Neural progenitor cell (in vitro differentiated cells): ENCODE results near the gene FAM174C. TPM values are rescaled to one million over a fixed set of nuclear protein-coding genes. Genes with fewer than 3 reads are reported as not detected.

Source experiments
- DNase-seq: peaks from one replicate; pipeline ENCODE4 v3.0.0-alpha.2; 2016; ENCODE audit warnings: low spot score
- H2AFZ ChIP-seq: fragments of 200-600 bp; sonication (generic); replicated peaks from 2 replicates; pipeline ENCODE4 v1.6.1; 2016; ENCODE audit warnings: antibody characterized with exemption
- H3F3A ChIP-seq: fragments of 200-600 bp; sonication (generic); 2 replicates; pipeline ENCODE4 v1.6.1; 2016; ENCODE audit warnings: antibody characterized with exemption, low read depth
- H3K27ac ChIP-seq: fragments of 200-600 bp; sonication (generic); 2 replicates; pipeline ENCODE4 v1.5.1; 2016; ENCODE audit warnings: mild to moderate bottlenecking
- H3K27me3 ChIP-seq: fragments of 200-600 bp; sonication (generic); 2 replicates; pipeline ENCODE4 v1.6.1; 2016; ENCODE audit warnings: mild to moderate bottlenecking, moderate library complexity
- H3K36me3 ChIP-seq: fragments of 200-600 bp; sonication (generic); 2 replicates; pipeline ENCODE4 v1.5.1; 2016
- H3K4me1 ChIP-seq: fragments of 200-600 bp; sonication (generic); 2 replicates; pipeline ENCODE4 v1.6.1; 2016; ENCODE audit warnings: mixed run types
- H3K4me2 ChIP-seq: fragments of 200-600 bp; sonication (generic); 2 replicates; pipeline ENCODE4 v1.6.1; 2016
- H3K4me3 ChIP-seq: fragments of 200-600 bp; sonication (generic); 2 replicates; pipeline ENCODE4 v1.5.1; 2016
- H3K79me2 ChIP-seq: fragments of 200-600 bp; sonication (generic); 2 replicates; pipeline ENCODE4 v1.6.1; 2016; ENCODE audit warnings: low read depth
- H3K9ac ChIP-seq: fragments of 200-600 bp; sonication (generic); 2 replicates; pipeline ENCODE4 v1.6.1; 2016
- H3K9me3 ChIP-seq: fragments of 200-600 bp; sonication (generic); 2 replicates; pipeline ENCODE4 v1.5.1; 2016; ENCODE audit warnings: low read depth
- H4K20me1 ChIP-seq: fragments of 200-600 bp; sonication (generic); 2 replicates; pipeline ENCODE4 v1.6.1; 2016; ENCODE audit warnings: low read depth
- H3K27ac Mint-ChIP-seq: 3 replicates; pipeline ENCODE4 v1.8.0; 2021; ENCODE audit warnings: mixed read lengths
- H3K27me3 Mint-ChIP-seq: 2 replicates; pipeline ENCODE4 v1.8.0; 2022; ENCODE audit warnings: low read depth, mild to moderate bottlenecking, inconsistent platforms, moderate library complexity, mixed read lengths; ENCODE audit not compliant: insufficient read depth
- H3K36me3 Mint-ChIP-seq: 3 replicates; pipeline ENCODE4 v1.8.0; 2021; ENCODE audit warnings: mixed read lengths
- H3K4me1 Mint-ChIP-seq: 3 replicates; pipeline ENCODE4 v1.8.0; 2021; ENCODE audit warnings: mixed read lengths
- H3K4me3 Mint-ChIP-seq: 3 replicates; pipeline ENCODE4 v1.8.0; 2021; ENCODE audit warnings: mild to moderate bottlenecking, moderate library complexity, mixed read lengths
- H3K9me3 Mint-ChIP-seq: 3 replicates; pipeline ENCODE4 v1.8.0; 2020; ENCODE audit warnings: mixed read lengths
- CTCF ChIP-seq: fragments of 200-600 bp; sonication (generic); IDR thresholded peaks from 2 replicates; pipeline ENCODE4 v1.5.1; 2017; ENCODE audit warnings: antibody characterized with exemption, mild to moderate bottlenecking
- EZH2 ChIP-seq: fragments of 200-600 bp; sonication (generic); IDR thresholded peaks from 2 replicates; pipeline ENCODE4 v1.6.1; 2017; ENCODE audit warnings: antibody characterized with exemption, mild to moderate bottlenecking, moderate library complexity
- EZH2phosphoT487 ChIP-seq: fragments of 200-600 bp; sonication (generic); IDR thresholded peaks from 2 replicates; pipeline ENCODE4 v1.6.1; 2017; ENCODE audit warnings: antibody characterized with exemption
- total RNA-seq: library from RNA; depleted of rRNA; stranded (reverse); fragments of >200 nt; gene quantifications from 2 replicates; pipeline ENCODE4 v1.2.3, GENCODE V29; 2015; ENCODE audit warnings: low replicate concordance

FAM174C gene
- total RNA-seq, 1 donor from 2014 or later, result 4.8 TPM

GRCh38 chr19:1296575-1297271 is 21.4 kb downstream of the FAM174C start:
- Histone ChIP-seq H4K20me1 (peaks cover 50% of the 10 kb centered on the region), H2AFZ (no peak overlapping the region), H3K4me2 (no peak overlapping the region), H3K79me2 (no peaks in the 10 kb centered on the region), H3K4me1 (no peaks in the 10 kb centered on the region), H3K36me3 (no peaks in the 10 kb centered on the region), H3K27me3 (peaks cover 18% of the 10 kb centered on the region), H3K9ac (no peak overlapping the region), H3F3A (peaks cover 4% of the 10 kb centered on the region), H3K9me3 (no peaks in the 10 kb centered on the region), H3K4me3 (no peak overlapping the region), H3K27ac (no peak overlapping the region)
- no peaks in the 10 kb centered on the region for H3K9me3 Mint-ChIP-seq
- TF ChIP-seq EZH2 (no peak), CTCF (no peak), EZH2phosphoT487 (no peak)
- no peak overlapping the region for H3K4me3 Mint-ChIP-seq
- peaks cover 6% of the 10 kb centered on the region for H3K27me3 Mint-ChIP-seq
- H3K27ac Mint-ChIP-seq, result no peak overlapping the region
- DNase-seq, result no peak
- H3K36me3 Mint-ChIP-seq, result peaks cover 5% of the 10 kb centered on the region
- peaks cover 7% of the 10 kb centered on the region for H3K4me1 Mint-ChIP-seq

GRCh38 chr19:1298235-1298634 is 22.9 kb downstream of the FAM174C start:
- Histone ChIP-seq H3K9ac (no peak overlapping the region), H3K4me3 (no peak overlapping the region), H3K79me2 (no peaks in the 10 kb centered on the region), H3K4me2 (no peak overlapping the region), H3K9me3 (no peaks in the 10 kb centered on the region), H3K36me3 (no peaks in the 10 kb centered on the region), H3F3A (peaks cover 15% of the 10 kb centered on the region), H3K4me1 (peaks cover 13% of the 10 kb centered on the region), H2AFZ (no peak overlapping the region), H3K27me3 (peaks cover 18% of the 10 kb centered on the region), H4K20me1 (peaks cover 35% of the 10 kb centered on the region), H3K27ac (no peak overlapping the region)
- Mint-ChIP-seq H3K27me3 (peaks cover 6% of the 10 kb centered on the region), H3K27ac (peak overlapping the region; percentile 78), H3K4me1 (peaks cover 12% of the 10 kb centered on the region), H3K4me3 (no peak overlapping the region), H3K36me3 (peaks cover 5% of the 10 kb centered on the region), H3K9me3 (no peaks in the 10 kb centered on the region)
- no peak for DNase-seq
- TF ChIP-seq CTCF, result no peak
- no peak for TF ChIP-seq EZH2phosphoT487
- TF ChIP-seq EZH2, result no peak

GRCh38 chr19:1299801-1300200 is 24.5 kb downstream of the FAM174C start:
- Histone ChIP-seq H3K9ac (no peak overlapping the region), H2AFZ (no peak overlapping the region), H4K20me1 (peaks cover 20% of the 10 kb centered on the region), H3K27ac (no peak overlapping the region), H3K79me2 (no peaks in the 10 kb centered on the region), H3F3A (peaks cover 22% of the 10 kb centered on the region), H3K4me2 (no peak overlapping the region), H3K4me1 (peaks cover 17% of the 10 kb centered on the region), H3K27me3 (peaks cover 9% of the 10 kb centered on the region), H3K36me3 (no peaks in the 10 kb centered on the region), H3K9me3 (no peaks in the 10 kb centered on the region), H3K4me3 (no peak overlapping the region)
- TF ChIP-seq CTCF, result no peak
- H3K27ac Mint-ChIP-seq, result no peak overlapping the region
- no peak for DNase-seq
- H3K36me3 Mint-ChIP-seq, result peaks cover 5% of the 10 kb centered on the region
- H3K4me3 Mint-ChIP-seq, result no peak overlapping the region
- H3K4me1 Mint-ChIP-seq, result peaks cover 12% of the 10 kb centered on the region
- H3K9me3 Mint-ChIP-seq, result no peaks in the 10 kb centered on the region
- peaks cover 6% of the 10 kb centered on the region for H3K27me3 Mint-ChIP-seq
